ENCODE data around the gene RBBP4. TPM values are rescaled to one million over a fixed set of nuclear protein-coding genes. Genes with fewer than 3 reads are reported as not detected.
"Not testable (repeated sequence)": the region's sequence is repeated elsewhere in the genome, so short reads cannot be mapped to it uniquely, and the experiment has no call there.

The RBBP4 gene
- polyA plus RNA-seq (ENCODE audit: insufficient read length in 4 of 4) = 100 to 1,000 TPM; 231 to 380 (median 338) TPM

GRCh38 chr1:32650752-32651460, at the start of gene RBBP4:
TSS of gene RBBP4 (plus strand) at chr1:32651208. CDS start at chr1:32651307, 99 bp downstream.
- DNase-seq (ENCODE audit: low read depth in 4 of 4, low spot score in 3 of 4) = peak; percentile 91 to 94 (median 93)

- no peak for DNase-seq (ENCODE audit: low read depth in 4 of 4, low spot score in 3 of 4)
These were observed 45.1 kb upstream of the RBBP4 start for GRCh38 chr1:32605711-32606424.

DNA sequence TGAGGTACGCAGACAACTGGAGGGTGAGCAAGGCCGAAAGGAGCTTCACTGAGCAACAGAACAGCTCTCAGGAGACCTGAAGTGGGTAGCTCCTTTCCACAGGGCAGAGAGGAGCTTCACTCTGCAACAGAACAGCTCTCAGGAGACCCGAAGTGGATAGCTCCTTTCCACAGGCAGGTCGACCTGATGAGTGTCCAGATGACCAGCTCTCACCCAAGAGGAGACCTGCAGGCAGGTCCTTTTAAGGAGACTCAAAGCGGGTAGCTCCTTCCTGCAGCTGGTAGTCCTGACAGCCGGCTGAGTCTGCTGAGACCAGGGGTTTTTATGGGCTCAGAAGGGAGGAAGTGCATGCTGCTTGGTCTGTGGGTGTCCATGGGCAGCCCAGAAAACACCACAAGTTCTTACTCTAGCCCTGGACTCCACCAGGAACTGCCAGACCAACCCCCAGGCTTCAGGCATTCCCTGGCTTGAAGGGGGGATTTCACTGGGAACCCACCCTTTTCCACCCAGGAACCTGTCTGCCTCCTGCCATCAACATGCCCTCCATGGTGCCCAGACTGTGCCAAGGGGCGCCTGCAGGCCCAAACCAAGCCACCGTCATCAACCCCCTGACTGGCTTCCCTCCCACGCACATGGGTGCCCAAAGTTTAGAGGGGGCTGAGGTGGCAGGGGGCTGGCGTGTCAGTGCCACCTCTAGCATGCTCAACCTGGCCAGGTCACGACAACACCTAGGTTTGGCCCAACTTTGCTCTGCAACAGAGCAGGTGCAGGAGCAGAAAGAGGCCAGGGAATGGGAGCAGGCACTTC, 44.2 kb upstream of the RBBP4 start:
- DNase-seq (ENCODE audit: low read depth in 4 of 4, low spot score in 3 of 4) = no peak

- DNase-seq (ENCODE audit: low read depth in 4 of 4, low spot score in 3 of 4) = no peak
These were observed 41.8 kb upstream of the RBBP4 start for GRCh38 chr1:32609180-32609579.

- peak in 1 of 4 donors; percentile 6 for DNase-seq (ENCODE audit: low read depth in 4 of 4, low spot score in 3 of 4)
These were observed 39.2 kb upstream of the RBBP4 start for GRCh38 chr1:32611859-32612188.

DNA sequence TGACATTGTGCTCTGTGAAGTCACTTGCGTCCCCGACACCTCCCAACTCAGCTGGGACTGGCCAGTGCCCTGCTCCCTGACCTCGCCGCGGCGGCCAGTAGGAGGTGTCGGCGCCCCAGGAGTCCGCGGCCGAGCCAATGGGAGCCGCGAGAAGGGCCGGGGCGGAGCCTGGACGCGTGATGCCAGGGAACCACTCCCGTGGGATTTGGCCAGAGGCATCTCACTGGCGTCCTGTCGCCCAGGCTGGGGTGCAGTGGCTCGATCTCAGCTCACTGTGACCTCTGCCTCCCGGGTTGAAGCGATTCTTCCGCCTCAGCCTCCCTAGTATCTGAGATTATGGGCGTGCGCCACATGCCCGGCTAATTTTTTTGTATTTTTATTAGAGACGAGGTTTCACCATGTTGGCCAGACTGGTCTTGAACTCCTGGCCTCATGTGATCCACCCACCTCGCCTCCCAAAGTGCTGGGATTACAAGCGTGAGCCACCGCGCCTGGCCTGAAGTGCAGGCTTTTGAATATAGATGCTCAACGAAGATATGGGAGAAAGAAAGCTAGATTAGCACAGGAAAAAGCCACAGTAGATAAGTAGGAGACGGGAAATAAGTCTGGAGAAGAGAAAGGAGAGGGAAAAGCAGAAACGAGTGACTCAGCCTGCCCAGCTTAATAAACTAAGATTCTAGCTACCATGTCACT, 38.7 kb upstream of the RBBP4 start:
- peak in 3 of 4 donors; percentile 21 to 34 (median 27) for DNase-seq (ENCODE audit: low read depth in 4 of 4, low spot score in 3 of 4)

- no peak for DNase-seq (ENCODE audit: low read depth in 4 of 4, low spot score in 3 of 4)
These were observed 37.5 kb upstream of the RBBP4 start for GRCh38 chr1:32613472-32613871.

GRCh38 chr1:32618673-32619221, 32.3 kb upstream of the RBBP4 start:
- DNase-seq (ENCODE audit: low read depth in 4 of 4, low spot score in 3 of 4) = no peak

DNA sequence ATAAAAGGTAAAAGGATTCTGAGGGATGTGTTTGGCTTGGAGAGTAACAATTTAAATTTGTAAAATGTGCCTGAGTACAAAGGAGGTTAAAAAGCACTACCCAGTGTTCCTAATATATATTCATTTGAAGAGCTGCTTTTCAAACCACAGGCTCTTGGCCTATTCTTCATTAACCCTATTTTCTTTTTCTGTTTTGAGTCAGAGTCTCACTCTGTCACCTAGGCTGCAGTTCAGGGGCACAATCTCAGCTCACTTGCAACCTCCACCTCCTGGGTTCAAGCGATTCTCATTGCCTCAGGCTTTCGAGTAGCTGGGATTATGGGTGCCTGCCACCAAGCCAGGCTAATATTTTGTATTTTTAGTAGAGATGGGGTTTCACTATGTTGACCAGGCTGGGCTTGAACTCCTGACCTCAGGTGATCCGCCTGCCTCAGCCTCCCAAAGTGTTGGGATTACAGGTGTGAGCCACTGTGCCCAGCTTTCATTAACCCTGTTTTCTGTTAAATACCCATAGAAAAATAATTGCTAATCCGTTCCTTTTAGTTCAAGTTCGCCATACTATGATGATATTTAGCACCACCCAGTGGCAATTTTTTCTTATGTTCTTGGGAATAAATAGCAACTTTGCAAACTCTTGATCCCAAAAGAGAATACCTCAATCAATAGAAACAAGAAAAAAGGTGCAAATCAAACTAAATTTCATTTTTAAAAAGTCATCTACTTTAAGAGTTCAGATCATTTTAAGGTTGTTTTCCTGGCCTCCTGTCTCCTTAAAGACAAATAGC, 31.1 kb upstream of the RBBP4 start:
- no peak for DNase-seq (ENCODE audit: low read depth in 4 of 4, low spot score in 3 of 4)

DNA sequence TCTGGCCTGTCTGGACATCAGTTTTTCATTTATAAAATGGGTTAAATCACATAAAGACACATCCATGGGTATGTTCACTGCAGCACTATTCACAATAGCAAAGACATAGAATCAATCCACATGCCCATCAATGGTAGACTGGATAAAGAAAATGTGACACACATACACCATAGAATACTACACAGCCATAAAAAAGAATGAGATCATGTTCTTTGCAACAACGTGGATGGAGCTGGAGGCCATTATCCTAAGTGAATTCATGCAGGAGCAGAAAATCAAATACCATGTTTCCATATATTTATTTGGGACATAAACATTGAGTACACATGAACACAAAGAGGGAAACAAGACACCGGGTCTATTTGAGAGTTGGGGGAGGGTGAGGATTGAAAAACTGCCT, 28.8 kb upstream of the RBBP4 start:
- DNase-seq (ENCODE audit: low read depth in 4 of 4, low spot score in 3 of 4) = no peak

- DNase-seq (ENCODE audit: low read depth in 4 of 4, low spot score in 3 of 4) = no peak
These were observed 28.0 kb upstream of the RBBP4 start for GRCh38 chr1:32622806-32623681.

- DNase-seq (ENCODE audit: low read depth in 4 of 4, low spot score in 3 of 4) = no peak
These were observed 27.2 kb upstream of the RBBP4 start for GRCh38 chr1:32623775-32624174.

DNA sequence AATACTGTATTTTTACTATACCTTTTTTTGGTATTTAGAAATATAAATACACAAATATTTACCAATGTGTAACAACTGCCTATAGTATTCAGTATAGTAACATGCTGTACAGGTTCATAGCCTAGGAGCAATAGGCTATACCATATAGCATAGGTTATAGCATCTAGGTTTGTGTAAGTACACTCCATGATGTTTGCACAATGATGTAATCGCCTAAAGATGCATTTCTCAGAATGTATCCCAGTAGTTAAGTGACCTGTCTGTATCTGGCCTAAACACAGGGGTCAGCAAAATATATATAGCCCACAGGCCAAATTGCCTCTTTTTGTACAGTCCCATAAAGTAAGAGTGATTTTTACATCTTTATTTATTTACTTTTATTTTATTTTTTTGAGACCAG, 24.8 kb upstream of the RBBP4 start:
- no peak for DNase-seq (ENCODE audit: low read depth in 4 of 4, low spot score in 3 of 4)

DNA sequence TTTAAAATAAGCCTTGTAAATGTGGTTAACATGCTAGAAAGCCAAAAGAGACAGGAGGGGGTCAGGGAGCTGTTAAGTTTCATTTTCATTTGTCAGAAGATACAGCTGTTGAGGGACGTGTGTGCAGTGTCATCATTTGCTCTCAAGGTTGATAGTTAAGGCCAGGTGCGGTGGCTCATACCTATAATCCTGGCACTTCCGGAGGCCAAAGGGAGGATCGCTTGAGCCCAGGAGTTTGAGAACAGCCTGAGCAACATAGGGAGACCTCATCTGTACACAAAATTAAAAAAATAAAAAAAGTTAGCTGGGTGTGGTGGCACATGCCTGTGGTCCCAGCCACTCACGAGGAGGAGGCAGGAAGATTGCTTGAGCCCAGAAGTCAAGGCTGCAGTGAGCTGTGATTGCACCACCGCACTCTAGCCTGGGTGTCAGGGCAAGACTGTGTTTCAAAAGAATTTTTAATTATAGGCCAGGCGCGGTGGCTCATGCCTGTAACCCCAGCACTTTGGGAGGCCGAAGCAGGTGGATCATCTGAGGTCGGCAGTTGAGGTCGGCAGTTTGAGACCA, 23.3 kb upstream of the RBBP4 start:
- DNase-seq (ENCODE audit: low read depth in 4 of 4, low spot score in 3 of 4) = no peak

DNA sequence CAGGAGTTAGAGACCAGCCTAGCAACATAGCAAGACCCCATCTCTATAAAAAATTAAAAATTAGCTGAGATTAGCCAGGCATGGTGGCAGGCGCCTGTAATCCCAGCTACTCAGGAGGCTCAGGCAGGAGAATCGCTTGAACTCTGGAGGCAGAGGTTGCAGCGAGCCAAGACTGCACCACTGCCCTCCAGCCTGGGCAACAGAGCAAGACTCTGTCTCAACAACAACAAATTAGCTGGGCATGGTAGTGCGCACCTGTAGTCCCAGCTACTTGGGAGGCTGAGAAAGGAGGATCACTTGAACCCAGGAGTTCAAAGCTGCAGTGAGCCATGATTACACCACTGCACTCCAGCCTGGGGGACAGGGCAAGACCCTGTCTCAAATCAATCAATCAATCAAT, 20.8 kb upstream of the RBBP4 start:
- DNase-seq (ENCODE audit: low read depth in 4 of 4, low spot score in 3 of 4) = not testable (repeated sequence)

GRCh38 chr1:32632829-32633228, 18.2 kb upstream of the RBBP4 start:
- DNase-seq (ENCODE audit: low read depth in 4 of 4, low spot score in 3 of 4) = no peak

- no peak for DNase-seq (ENCODE audit: low read depth in 4 of 4, low spot score in 3 of 4)
These were observed 15.3 kb upstream of the RBBP4 start for GRCh38 chr1:32635508-32636277.
